Endothelial cell of umbilical vein (primary cell): ENCODE data around the gene NMNAT3. TPM values are rescaled to one million over a fixed set of nuclear protein-coding genes. Genes with fewer than 3 reads are reported as not detected.

Experiments
- BruUV-seq: library from RNA; stranded (reverse); fragments of 400-500 nt; replicated peaks from 2 replicates; lab custom pipeline; 2021; lab: Mats Ljungman, UMichigan
- CTCF ChIA-PET: fragments of 300-600, 350-600 bp; sonication (Branson Sonifier 250); formaldehyde crosslinking; loops from one replicate; lab custom pipeline; 2021; ENCODE audit warnings: antibody characterized with exemption, inconsistent platforms; lab: Charles Lee
- POLR2A ChIA-PET: fragments of 300-600, 350-600 bp; sonication (Branson Sonifier 250); formaldehyde crosslinking; loops from one replicate; lab custom pipeline; 2021; ENCODE audit warnings: antibody characterized with exemption, inconsistent platforms; lab: Charles Lee
- DNase-seq: peaks from one replicate; pipeline ENCODE4 v3.0.0-alpha.2; 2011; ENCODE audit warnings: low read depth, low spot score
- FAIRE-seq: peaks from 2 replicates; lab custom pipeline; 2011; peaks lifted over from hg19 to GRCh38; lab: Jason Lieb, UNC
- H2AFZ ChIP-seq: 2 replicates; pipeline ENCODE4 v1.6.0; 2012; ENCODE audit warnings: low read depth, low read length, control low read depth, inconsistent platforms
- H3K27ac ChIP-seq: 2 replicates; pipeline ENCODE4 v1.5.1; 2011; ENCODE audit warnings: low read depth, mild to moderate bottlenecking, control low read depth, low read length, moderate library complexity; ENCODE audit not compliant: insufficient read depth
- H3K27me3 ChIP-seq, 2 experiments: 2 replicates each; pipeline versions ENCODE4 v1.6.0 to v1.6.1; 2011; ENCODE audit warnings: low read length in 2 of 2, mixed read lengths in 1 of 2; ENCODE audit not compliant: control insufficient read depth in 2 of 2, insufficient read depth in 2 of 2
- H3K36me3 ChIP-seq, 2 experiments: 2 replicates in 1 of 2; 3 replicates in 1 of 2; pipeline ENCODE4 v1.5.1; 2011; ENCODE audit warnings: low read length in 2 of 2, mild to moderate bottlenecking in 1 of 2, moderate library complexity in 1 of 2; ENCODE audit not compliant: control insufficient read depth in 2 of 2, insufficient read depth in 2 of 2; ENCODE audit errors: extremely low read depth in 1 of 2
- H3K4me1 ChIP-seq: 3 replicates; pipeline ENCODE4 v1.5.1; 2011; ENCODE audit warnings: mild to moderate bottlenecking, low read length; ENCODE audit not compliant: control insufficient read depth, insufficient read depth; ENCODE audit errors: extremely low read depth
- H3K4me2 ChIP-seq: 2 replicates; pipeline ENCODE4 v1.6.1; 2011; ENCODE audit warnings: low read length, control low read depth, mixed read lengths; ENCODE audit not compliant: insufficient read depth
- H3K4me3 ChIP-seq, 3 experiments: fragments of 200-600 bp in 1 of 3; sonication (generic), shearing (Covaris generic) in 1 of 3; replicated peaks in 1 of 3; 2 replicates each; pipeline ENCODE4 v1.5.1; 2011 to 2016; ENCODE audit warnings: control low read depth in 3 of 3, low read length in 3 of 3, mild to moderate bottlenecking in 2 of 3, inconsistent platforms in 1 of 3, low read depth in 1 of 3, moderate library complexity in 1 of 3; ENCODE audit not compliant: insufficient read depth in 1 of 3
- H3K79me2 ChIP-seq: 2 replicates; pipeline ENCODE4 v1.6.0; 2012; ENCODE audit warnings: low read length, inconsistent platforms; ENCODE audit not compliant: control insufficient read depth, insufficient read depth
- H3K9ac ChIP-seq: replicated peaks from 2 replicates; pipeline ENCODE3; 2011; ENCODE audit warnings: low read length, control low read depth; ENCODE audit not compliant: insufficient read depth; ENCODE audit errors: extremely low read depth
- H3K9me1 ChIP-seq: replicated peaks from 3 replicates; pipeline ENCODE4 v1.6.0; 2011; ENCODE audit warnings: mild to moderate bottlenecking, low read length; ENCODE audit not compliant: control insufficient read depth, insufficient read depth; ENCODE audit errors: extremely low read depth
- H3K9me3 ChIP-seq: replicated peaks from 2 replicates; pipeline ENCODE4 v1.5.1; 2012; ENCODE audit warnings: low read length, inconsistent platforms; ENCODE audit not compliant: control insufficient read depth, insufficient read depth
- H4K20me1 ChIP-seq: replicated peaks from 2 replicates; pipeline ENCODE3; 2011; ENCODE audit warnings: mild to moderate bottlenecking, low read length; ENCODE audit not compliant: control insufficient read depth, insufficient read depth; ENCODE audit errors: extremely low read depth
- EZH2 ChIP-seq: IDR thresholded peaks from 2 replicates; pipeline ENCODE4 v1.6.1; 2012; ENCODE audit warnings: borderline replicate concordance, low read depth, mild to moderate bottlenecking, moderate library complexity, low read length, inconsistent platforms; ENCODE audit not compliant: severe bottlenecking
- FOS ChIP-seq: IDR thresholded peaks from 2 replicates; pipeline ENCODE4 v1.6.1; 2011; ENCODE audit warnings: mild to moderate bottlenecking, low read length, moderate library complexity, borderline replicate concordance; ENCODE audit not compliant: insufficient read depth
- GATA2 ChIP-seq: IDR thresholded peaks from 2 replicates; pipeline ENCODE4 v1.7.0; 2011; ENCODE audit warnings: low read depth, mild to moderate bottlenecking, moderate library complexity, mixed read lengths, low read length; ENCODE audit not compliant: insufficient read length, insufficient read depth
- JUN ChIP-seq: IDR thresholded peaks from 2 replicates; pipeline ENCODE4 v1.6.1; 2011; ENCODE audit warnings: borderline replicate concordance, low read depth; ENCODE audit not compliant: insufficient read length, insufficient read depth
- MYC ChIP-seq: IDR thresholded peaks from one replicate; pipeline ENCODE4 v1.6.1; 2011; ENCODE audit warnings: mild to moderate bottlenecking, low read depth, low read length
- POLR2A ChIP-seq: IDR thresholded peaks from 2 replicates; pipeline ENCODE4 v1.6.1; 2012; ENCODE audit warnings: low read depth, mild to moderate bottlenecking, control low read depth, low read length
- POLR2AphosphoS5 ChIP-seq: IDR thresholded peaks from 2 replicates; pipeline ENCODE4 v1.6.1; 2012; ENCODE audit warnings: low read depth, mild to moderate bottlenecking, control low read depth, low read length, moderate library complexity; ENCODE audit not compliant: insufficient read depth
- dilution Hi-C: fragments of 300-500 bp; cut with MboI; formaldehyde crosslinking; loops from one replicate; pipeline ENCODE4 v1.15.0; 2019; ENCODE audit warnings: low sequenced_read_pairs; ENCODE audit not compliant: extremely low pct_ligation_motif_present
- intact Hi-C: fragments of 100-400 bp; cut with micrococcal nuclease; formaldehyde crosslinking; loops from one replicate; pipeline ENCODE4 v1.10.0; 2022
- polyA plus RNA-seq, 4 experiments: library from polyadenylated mRNA; depleted of rRNA in 3 of 4; stranded (reverse) in 3 of 4; unstranded in 1 of 4; fragments of >200 nt; gene quantifications; 2 replicates each; pipeline versions ENCODE4 v1.2.1 to v1.2.3, GENCODE V29; 2011 to 2012; ENCODE audit warnings: missing spikeins in 1 of 4
- total RNA-seq: library from RNA; stranded (reverse); gene quantifications from 2 replicates; pipeline ENCODE4 v1.2.3, GENCODE V29; 2021
- TF ChIP-seq, protein P1 (sequence below), 2 donors: IDR thresholded peaks; 1 replicate in 1 of 2; 2 replicates in 1 of 2; pipeline ENCODE4 v1.5.1; 2011; ENCODE audit warnings: low read length in 2 of 2, mild to moderate bottlenecking in 2 of 2, moderate library complexity in 2 of 2, control low read depth in 1 of 2, inconsistent platforms in 1 of 2, low read depth in 1 of 2; ENCODE audit not compliant: insufficient read depth in 1 of 2; ENCODE audit errors: extremely low read depth in 1 of 2
- TF ChIP-seq, protein P2 (sequence below): IDR thresholded peaks from 2 replicates; pipeline ENCODE4 v1.6.1; 2011; ENCODE audit not compliant: insufficient read depth, insufficient read length

The NMNAT3 gene
- total and polyA plus RNA-seq, 2 donors (not counting 3 experiments of a cell fraction or from before 2014, with no cell fraction given): 0.59 to 0.60 TPM

DNA sequence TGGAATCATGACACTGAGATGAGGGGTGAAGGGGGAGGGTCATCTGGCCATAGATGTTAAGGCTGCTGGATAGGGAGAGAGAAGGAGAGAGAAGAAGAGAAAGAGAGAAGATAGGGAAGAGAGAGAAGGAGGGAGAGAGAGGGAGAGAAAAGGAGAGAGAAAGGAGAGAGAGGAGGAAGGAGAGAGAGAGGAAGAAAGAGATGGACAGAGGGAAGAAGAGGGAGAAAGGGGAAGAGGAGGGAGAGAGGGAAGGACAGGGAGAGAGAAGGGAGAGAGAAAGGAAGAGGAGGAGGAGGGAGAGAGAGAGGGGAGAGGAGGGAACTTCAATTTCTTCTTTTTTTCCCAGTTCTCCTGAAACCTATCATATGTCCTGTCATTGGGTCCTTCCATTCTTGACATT is 123.1 kb downstream of the NMNAT3 start:
- intact Hi-C loops: no loop called here
- Histone ChIP-seq H3K4me1 (no peaks in the 10 kb centered on the region), H3K9me1 (no peaks in the 10 kb centered on the region), H3K27ac (no peak overlapping the region), H2AFZ (no peak overlapping the region), H3K36me3 (no peaks in the 10 kb centered on the region), H3K27me3 (no peaks in the 10 kb centered on the region), H3K79me2 (no peaks in the 10 kb centered on the region), H4K20me1 (no peaks in the 10 kb centered on the region), H3K9me3 (no peaks in the 10 kb centered on the region), H3K4me3 (no peak overlapping the region), H3K4me2 (no peak overlapping the region), H3K9ac (no peak overlapping the region)
- CTCF ChIA-PET: no interaction called here
- BruUV-seq: no TSS peak
- no peak for DNase-seq
- POLR2A ChIA-PET: no interaction called here
- dilution Hi-C loops: no loop called here
- FAIRE-seq: no peak
- TF ChIP-seq, protein P1, sequence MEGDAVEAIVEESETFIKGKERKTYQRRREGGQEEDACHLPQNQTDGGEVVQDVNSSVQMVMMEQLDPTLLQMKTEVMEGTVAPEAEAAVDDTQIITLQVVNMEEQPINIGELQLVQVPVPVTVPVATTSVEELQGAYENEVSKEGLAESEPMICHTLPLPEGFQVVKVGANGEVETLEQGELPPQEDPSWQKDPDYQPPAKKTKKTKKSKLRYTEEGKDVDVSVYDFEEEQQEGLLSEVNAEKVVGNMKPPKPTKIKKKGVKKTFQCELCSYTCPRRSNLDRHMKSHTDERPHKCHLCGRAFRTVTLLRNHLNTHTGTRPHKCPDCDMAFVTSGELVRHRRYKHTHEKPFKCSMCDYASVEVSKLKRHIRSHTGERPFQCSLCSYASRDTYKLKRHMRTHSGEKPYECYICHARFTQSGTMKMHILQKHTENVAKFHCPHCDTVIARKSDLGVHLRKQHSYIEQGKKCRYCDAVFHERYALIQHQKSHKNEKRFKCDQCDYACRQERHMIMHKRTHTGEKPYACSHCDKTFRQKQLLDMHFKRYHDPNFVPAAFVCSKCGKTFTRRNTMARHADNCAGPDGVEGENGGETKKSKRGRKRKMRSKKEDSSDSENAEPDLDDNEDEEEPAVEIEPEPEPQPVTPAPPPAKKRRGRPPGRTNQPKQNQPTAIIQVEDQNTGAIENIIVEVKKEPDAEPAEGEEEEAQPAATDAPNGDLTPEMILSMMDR (IDR thresholded peaks at IDR 0.05; ENCODE audit: extremely low read depth in 1 of 2, insufficient read depth in 1 of 2, low read depth in 1 of 2, low read length in 2 of 2): no peak
- TF ChIP-seq EZH2 (no peak), JUN (no peak), POLR2A (no peak), MYC (no peak), POLR2AphosphoS5 (no peak), FOS (no peak), GATA2 (no peak)
- TF ChIP-seq, protein P2, sequence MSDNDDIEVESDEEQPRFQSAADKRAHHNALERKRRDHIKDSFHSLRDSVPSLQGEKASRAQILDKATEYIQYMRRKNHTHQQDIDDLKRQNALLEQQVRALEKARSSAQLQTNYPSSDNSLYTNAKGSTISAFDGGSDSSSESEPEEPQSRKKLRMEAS: no peak
